HuH-7.5 (cell line): ENCODE measurements around the gene TNXB.
A peak's percentile ranks its signal among the peaks of the same experiment; 100 is the strongest.

Source experiments
- DNase-seq: peaks from one replicate; pipeline ENCODE4 v3.0.0; 2011; ENCODE audit warnings: low spot score

Gene TNXB, protein sequence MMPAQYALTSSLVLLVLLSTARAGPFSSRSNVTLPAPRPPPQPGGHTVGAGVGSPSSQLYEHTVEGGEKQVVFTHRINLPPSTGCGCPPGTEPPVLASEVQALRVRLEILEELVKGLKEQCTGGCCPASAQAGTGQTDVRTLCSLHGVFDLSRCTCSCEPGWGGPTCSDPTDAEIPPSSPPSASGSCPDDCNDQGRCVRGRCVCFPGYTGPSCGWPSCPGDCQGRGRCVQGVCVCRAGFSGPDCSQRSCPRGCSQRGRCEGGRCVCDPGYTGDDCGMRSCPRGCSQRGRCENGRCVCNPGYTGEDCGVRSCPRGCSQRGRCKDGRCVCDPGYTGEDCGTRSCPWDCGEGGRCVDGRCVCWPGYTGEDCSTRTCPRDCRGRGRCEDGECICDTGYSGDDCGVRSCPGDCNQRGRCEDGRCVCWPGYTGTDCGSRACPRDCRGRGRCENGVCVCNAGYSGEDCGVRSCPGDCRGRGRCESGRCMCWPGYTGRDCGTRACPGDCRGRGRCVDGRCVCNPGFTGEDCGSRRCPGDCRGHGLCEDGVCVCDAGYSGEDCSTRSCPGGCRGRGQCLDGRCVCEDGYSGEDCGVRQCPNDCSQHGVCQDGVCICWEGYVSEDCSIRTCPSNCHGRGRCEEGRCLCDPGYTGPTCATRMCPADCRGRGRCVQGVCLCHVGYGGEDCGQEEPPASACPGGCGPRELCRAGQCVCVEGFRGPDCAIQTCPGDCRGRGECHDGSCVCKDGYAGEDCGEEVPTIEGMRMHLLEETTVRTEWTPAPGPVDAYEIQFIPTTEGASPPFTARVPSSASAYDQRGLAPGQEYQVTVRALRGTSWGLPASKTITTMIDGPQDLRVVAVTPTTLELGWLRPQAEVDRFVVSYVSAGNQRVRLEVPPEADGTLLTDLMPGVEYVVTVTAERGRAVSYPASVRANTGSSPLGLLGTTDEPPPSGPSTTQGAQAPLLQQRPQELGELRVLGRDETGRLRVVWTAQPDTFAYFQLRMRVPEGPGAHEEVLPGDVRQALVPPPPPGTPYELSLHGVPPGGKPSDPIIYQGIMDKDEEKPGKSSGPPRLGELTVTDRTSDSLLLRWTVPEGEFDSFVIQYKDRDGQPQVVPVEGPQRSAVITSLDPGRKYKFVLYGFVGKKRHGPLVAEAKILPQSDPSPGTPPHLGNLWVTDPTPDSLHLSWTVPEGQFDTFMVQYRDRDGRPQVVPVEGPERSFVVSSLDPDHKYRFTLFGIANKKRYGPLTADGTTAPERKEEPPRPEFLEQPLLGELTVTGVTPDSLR (N-terminal part only)

DNA sequence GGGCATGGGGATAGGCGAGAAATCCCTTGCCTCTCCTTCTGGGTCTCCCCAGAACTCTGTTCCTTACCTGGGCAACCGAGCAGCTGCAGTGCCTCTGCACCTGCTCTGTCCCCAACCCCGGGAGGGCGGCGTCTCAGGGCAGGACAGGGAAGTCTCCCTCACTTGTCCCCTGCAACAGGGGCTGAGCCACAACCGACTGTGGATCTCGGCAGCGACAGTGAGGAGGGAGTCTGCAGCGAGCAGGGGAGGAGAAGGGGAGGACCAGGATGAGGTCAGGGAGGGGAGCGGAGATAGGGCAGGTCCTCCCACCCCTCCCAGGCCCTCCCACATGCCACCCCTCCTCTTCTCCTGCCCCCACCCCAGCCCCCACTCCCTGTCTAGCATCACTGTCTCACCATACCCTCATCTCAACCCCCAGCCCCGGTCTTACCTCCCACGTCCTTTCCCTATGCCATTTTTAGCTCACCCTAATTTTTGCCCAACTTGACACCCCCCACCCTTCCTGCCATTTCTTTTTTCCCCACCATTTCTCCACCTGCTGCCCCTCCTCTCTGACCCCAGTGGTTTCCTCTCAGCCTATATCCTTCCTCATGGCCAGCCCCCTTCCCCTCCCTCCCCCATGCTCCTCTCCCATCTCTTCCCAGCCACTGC lies at the start of gene TNXB:
TSS of gene TNXB (minus strand) at position 225 of the 651 bp plus-strand sequence. CDS start 11,140 bp downstream, outside the sequence.
- no peak for DNase-seq

GRCh38 chr6:32158052-32158451 lies 48.9 kb upstream of the TNXB start:
- DNase-seq: no peak

DNA sequence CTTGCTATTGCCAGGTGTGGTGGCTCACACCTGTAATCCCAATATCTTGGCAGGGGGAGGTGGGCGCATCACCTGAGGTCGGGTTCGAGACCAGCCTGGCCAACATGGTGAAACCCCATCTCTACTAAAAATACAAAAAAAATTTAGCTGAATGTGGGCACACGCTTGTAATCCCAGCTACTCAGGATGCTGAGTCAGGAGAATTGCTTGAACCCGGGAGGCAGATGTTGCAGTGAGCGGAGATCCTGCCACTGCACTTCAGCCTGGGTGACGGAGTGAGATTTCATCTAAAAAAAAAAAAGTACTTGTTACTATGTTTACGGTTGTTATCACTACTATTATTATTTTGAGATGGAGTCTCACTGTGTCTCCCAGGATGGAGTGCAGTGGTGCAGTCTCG lies 47.8 kb upstream of the TNXB start:
- no peak for DNase-seq

- peak; percentile 72 for DNase-seq
Measured at GRCh38 chr6:32154514-32155161, 45.5 kb upstream of the TNXB start.

GRCh38 chr6:32153564-32154513 lies 44.7 kb upstream of the TNXB start, which contains the start of gene PPT2:
PPT2 (plus strand) TSS chr6:32154141; CDS start chr6:32154595, 454 bp downstream.
- DNase-seq: peak; percentile 76

DNA sequence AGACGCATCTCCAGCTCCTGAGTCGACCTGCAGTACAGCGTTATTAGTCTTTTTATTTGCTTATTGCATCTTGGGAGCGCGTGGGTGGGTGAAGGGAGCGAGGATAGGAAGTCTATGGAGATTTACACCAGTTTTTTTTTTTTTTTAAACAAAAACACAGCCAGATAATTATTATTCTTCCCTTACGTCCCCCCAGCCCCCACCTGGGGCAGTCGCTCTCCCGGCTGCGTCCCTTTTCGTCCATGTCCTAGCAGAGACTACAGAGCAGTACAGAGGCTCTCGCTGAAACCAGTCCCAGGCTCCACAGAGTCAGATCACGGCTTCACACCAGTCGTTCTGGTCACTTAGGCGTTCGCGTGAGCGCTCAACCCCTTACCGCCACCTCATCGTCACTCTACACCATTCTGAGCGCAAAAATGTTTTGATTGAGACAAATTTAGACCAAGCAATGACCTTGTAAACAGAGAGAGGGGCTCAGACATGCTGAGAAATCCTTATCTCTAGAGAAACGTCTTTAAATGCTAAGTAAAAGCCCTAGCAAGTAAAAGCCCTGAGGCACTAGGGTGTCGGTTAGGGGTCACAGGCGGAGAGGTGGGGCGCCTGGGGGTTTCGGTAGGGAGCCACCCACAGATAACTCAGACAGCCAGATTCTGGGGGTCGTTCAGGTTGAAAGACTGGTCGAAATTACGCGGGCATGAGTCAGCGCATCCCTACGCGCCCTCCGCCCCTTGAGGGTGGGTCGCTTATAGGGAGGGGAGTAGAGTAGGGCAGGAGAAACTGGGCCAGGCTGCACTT lies 43.8 kb upstream of the TNXB start:
- no peak for DNase-seq

- DNase-seq: no peak
Measured at GRCh38 chr6:32151863-32152768, 43.0 kb upstream of the TNXB start, which contains the start of gene PRRT1. PRRT1 (minus strand) TSS chr6:32151939; CDS start chr6:32151827, 112 bp downstream.

- no peak for DNase-seq
Measured at GRCh38 chr6:32151181-32151862, 42.2 kb upstream of the TNXB start.

GRCh38 chr6:32149932-32150870 lies 41.1 kb upstream of the TNXB start:
- no peak for DNase-seq

GRCh38 chr6:32149092-32149755 lies 40.1 kb upstream of the TNXB start:
- no peak for DNase-seq

DNA sequence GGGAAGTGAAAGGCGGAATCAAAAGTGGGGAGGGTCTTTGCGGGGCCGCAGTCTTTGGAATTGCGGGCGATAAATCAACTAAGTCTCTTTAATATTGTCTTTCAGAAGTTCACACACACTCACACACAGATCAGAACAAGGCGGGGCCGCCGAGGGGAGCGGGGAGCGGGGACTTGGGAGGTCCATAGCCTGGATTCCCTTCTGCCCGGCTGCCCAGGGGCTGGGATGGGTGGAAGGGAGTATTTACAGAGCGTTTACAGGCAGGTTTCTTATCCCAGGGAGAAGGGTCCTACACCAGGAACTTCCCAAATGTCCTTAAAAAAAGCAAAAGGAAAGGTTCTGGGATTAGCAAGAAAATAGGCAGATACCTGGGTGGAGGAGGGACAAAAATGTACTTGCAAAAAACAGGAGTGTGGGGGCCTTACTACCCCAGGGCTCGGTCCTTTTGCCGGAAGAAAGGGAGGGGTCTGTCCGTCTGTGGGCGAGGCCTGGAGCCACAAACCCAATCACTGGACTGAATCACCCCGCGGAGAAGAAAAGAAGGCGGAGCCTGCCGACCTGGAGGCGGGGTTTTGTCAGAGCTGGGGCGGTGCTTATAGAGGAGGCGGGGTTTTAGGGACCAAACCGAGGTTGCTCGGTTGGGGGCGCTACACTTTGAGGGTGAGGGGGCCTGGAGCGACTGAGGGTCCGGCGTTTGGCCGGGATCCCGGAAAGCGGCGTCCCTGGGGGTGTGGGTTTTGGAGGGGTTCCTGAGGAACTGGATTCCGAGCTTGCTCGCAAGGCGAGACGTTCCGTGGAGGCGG lies 39.4 kb upstream of the TNXB start:
- DNase-seq: no peak

DNA sequence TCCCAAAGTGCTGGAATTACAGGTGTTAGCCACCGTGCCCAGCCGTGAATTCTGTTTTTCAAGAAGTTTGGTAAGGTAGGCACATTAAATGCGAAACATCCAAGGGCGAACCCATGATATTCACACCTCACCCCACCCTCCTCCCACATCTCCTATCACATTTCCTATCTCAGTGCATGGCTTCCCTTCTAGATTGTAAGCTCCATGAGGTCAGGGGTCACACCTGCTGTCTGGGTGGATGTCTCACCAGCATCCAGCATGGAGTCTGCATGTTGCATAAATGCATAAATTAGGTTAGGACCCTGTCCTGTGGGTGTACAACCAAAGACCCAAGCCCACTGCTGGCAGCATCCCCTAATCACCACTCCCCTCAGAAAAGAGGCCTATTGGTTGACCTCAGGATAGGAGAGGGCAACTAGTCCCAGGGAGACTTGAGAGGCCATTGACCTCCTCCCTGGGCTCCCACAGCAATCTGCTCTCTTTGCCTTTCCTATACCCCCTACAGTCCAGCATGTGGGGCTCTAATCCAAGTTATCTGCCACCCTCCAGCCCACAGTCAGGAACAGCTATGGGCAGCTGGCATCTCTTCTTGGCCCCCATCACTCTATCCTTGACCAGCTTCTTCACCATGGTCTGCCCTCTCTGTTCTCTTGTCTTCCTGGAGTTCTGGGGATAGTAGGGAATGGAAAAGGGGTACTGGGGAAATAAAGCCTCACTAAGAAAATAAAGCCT lies 38.4 kb upstream of the TNXB start:
- no peak for DNase-seq

DNA sequence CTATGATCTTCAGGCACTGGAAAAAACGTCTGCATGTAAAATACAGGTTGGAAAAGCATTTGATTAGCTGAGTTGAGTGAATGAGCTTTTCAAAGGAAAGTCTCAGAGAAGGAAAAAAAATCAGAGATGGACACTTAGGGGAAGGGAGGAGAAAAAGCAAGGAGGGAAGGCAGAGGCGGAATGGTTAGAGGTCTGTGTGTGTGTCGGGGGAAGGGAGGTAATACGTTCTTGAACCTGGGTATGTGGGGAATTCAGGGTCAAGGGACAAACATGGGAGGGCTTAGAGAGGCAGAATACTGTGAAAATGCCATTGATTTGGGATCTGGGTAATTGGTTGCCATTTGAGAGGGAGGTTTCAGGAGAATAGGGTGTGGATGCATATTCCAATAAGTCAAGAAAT lies 37.5 kb upstream of the TNXB start:
- no peak for DNase-seq

DNA sequence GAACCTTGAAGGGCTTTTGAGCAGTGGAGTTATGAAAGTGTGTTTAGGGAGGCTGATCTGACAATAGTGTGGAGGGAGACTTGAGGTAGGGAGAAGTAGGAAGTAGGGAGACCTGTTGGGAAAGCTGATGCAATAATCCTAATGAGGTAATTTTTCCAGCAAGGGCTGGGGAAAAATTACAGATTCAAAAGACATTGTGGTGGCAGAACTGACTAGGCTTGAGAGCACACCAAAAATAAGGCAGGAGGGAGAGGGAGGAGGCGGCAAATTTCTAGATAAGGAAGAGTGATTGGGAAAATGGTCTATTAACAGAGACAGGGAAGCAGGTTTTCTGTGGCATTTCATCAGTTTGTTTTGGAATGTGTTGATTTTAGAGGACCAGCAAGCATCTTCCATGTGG lies 37.1 kb upstream of the TNXB start:
- DNase-seq: no peak
